Raji (cell line): ENCODE results near the gene TSHZ2.

Experiments used
- POLR2A ChIP-seq: IDR thresholded peaks from 2 replicates; pipeline ENCODE4 v1.6.1; 2011; ENCODE audit warnings: low read depth, low read length, control low read depth; ENCODE audit not compliant: insufficient read depth

The TSHZ2 gene

DNA sequence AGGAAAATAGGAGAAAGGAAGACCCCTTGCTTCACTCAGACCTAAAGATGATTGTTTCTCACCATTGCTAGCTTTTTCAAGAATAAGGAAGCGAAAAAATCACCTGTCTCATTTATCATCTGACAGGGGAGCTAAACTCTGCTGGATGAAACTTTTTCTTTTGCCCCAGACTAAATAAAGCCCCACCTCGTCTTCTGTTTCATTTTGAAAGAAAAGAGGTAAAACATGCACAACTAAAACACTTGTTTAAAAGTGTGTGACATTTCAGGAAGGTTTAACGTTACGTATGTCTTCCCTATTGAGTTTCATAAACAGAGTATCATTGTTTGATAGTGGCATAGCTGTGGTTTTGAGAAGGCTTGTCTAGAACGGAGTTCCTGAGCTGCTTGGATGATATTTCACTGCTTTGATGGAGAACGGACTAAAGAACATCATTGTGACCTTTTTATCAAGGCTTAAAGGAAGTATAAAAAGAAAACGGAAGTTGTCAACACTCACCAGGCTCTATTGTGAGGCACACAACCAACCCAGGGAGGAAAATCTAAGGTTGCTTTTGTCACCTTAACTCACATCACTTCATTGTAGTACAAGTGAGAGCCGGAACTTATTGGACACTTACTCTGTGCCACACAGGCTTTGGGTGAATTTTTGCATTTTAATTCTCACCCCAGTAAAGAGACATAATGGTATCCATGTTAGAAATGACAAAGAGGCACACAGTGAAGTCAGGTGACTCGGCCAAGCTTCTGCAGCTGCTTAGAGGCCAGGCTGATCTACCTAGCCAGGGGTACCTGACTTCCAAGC, 29.5 kb downstream of the TSHZ2 start:
- no peak for TF ChIP-seq POLR2A

- no peak for TF ChIP-seq POLR2A
These were observed 30.6 kb downstream of the TSHZ2 start for GRCh38 chr20:53002786-53003185.

GRCh38 chr20:53003420-53004154, 31.4 kb downstream of the TSHZ2 start:
- no peak for TF ChIP-seq POLR2A

GRCh38 chr20:53004267-53004813, 32.2 kb downstream of the TSHZ2 start:
- TF ChIP-seq POLR2A, result no peak

- no peak for TF ChIP-seq POLR2A
These were observed 38.0 kb downstream of the TSHZ2 start for GRCh38 chr20:53009979-53010735.

- no peak for TF ChIP-seq POLR2A
These were observed 39.5 kb downstream of the TSHZ2 start for GRCh38 chr20:53011640-53012039.

DNA sequence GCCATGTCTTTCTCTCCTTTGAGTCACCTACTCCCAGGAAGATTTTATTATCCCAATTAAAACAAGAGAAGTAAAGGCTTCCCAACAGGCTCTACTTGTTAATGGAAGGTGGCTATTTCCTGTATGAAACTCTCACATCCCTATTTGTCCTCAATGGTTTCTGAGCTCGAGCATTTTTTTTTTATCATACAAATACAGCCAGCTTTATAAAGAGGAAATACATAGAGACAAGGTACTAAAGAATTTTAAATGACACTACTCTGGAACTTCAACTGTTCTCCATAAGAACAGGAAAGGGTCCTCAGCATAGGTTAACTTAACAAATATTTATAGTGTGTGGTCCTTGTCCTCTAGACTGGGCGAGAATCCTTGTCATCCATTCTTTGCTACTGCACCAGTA, 41.0 kb downstream of the TSHZ2 start:
- no peak for TF ChIP-seq POLR2A

GRCh38 chr20:53013847-53014246, 41.7 kb downstream of the TSHZ2 start:
- no peak for TF ChIP-seq POLR2A

DNA sequence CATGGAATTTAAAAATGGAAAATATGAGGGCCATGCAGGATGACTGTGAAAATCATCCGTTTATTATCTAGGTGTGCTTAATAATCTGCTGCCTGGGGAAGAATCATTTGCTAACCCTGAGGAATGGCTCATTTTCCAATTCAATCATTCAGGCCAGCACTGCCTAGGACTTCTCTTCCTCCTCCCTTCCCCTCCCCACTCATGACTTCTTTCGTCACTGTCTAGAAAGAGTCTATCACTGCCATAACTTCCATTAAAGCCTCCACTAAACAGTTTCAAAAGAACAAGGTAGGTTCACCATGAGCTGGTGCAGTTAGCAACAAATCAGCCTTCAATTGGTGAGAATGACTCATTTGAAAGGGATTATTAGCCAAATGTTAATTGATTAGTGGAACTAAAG, 43.9 kb downstream of the TSHZ2 start:
- TF ChIP-seq POLR2A, result no peak

DNA sequence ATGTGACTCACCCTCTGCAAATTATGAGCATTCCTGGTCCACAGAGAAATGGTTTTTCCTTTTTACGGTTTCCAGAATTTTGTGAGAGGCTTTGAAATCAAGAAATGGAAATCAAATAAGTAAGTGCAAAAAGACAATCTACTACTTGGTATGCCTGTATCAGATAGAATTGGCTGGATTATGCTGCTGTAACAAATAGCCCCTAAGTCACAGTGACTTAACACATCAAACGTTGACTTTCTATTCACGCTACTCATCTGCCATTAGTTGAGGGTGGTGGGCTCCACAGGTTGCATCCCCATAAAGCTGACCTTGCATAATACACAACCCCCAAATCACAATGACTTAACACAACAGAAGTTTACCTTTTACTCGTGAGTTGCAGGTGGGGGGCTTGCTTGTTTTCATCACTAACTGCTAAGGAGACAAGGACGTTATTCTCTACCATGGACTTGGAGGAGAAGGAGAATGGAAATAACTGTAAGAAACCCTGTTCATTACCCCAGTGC, 44.4 kb downstream of the TSHZ2 start:
- TF ChIP-seq POLR2A, result no peak

DNA sequence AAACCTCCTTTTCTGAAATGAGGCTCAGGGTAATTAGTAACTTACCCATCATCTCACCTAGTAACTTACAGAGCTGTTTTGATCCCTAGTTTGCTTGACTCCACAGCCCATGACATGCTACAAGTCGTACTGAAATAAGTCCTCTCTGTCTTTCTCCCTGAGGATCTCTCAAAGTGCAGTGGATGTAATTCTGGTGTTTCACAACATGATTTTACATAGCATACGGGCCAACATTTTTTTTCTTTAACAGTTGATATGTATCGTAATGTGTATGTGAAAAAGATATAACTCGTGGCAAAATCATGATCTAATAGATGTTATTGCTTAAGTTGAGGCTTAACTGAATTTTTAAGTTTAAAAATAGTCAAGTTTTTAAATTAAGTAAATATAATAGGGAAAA, 45.0 kb downstream of the TSHZ2 start:
- TF ChIP-seq POLR2A, result no peak

- no peak for TF ChIP-seq POLR2A
These were observed 47.3 kb downstream of the TSHZ2 start for GRCh38 chr20:53019464-53019863.

DNA sequence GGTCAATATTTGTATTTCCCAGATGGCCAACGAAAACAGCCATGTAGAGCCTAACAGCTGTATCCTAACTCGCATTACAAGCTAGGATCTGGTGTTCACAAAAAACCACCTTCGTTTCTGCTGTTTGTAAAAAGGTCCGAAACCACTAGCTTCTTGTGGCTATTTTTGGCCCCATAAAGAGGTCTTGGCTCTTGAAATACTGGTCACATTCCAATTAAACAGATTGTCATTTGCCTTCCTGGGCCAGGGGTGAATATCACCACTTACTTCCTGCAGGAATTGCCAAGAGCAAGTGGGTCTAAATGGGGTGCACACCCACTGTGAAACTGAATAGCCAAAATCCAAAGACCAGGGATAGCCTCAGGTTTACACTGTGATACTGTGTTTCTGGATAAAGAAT, 48.2 kb downstream of the TSHZ2 start:
- no peak for TF ChIP-seq POLR2A

- TF ChIP-seq POLR2A, result no peak
These were observed 48.7 kb downstream of the TSHZ2 start for GRCh38 chr20:53020834-53021233.

DNA sequence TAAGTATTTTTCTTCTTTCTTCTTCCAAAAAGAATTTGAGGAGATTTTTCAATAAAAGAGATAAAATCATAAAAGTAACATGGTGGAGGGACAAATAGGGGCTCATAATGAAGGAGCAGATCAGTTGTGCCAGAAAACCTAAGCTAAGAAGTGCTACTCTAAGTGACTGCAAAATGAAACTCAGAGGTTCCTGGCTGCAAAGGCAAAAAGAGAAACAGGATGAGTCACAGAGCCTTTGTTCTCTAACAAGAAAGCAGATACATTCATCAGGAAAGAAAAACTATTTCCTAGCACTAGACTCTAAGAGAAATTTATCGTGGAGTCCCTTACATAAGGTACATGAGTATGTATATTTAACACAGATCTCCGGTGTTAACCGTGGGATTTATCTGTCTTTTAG, 49.8 kb downstream of the TSHZ2 start:
- no peak for TF ChIP-seq POLR2A
